Ascending aorta (tissue), 2 donors: ENCODE data around the gene SPTY2D1. TPM values are rescaled to one million over a fixed set of nuclear protein-coding genes. Genes with fewer than 3 reads are reported as not detected.
"Not testable (repeated sequence)": the region's sequence is repeated elsewhere in the genome, so short reads cannot be mapped to it uniquely, and the experiment has no call there.

Source experiments
- DNase-seq, 2 donors: peaks; one replicate each; pipeline ENCODE4 v3.0.0-alpha.2; 2019; ENCODE audit warnings: low spot score in 2 of 2
- H3K27ac ChIP-seq, 2 donors: fragments of 200-600 bp; sonication (generic); one replicate each; pipeline ENCODE4 v1.5.1; 2016 to 2017; ENCODE audit warnings: mild to moderate bottlenecking in 1 of 2
- H3K27me3 ChIP-seq: fragments of 200-600 bp; sonication (generic); one replicate; pipeline ENCODE4 v1.5.1; 2017
- H3K36me3 ChIP-seq, 2 donors: fragments of 200-600 bp; sonication (generic); one replicate each; pipeline ENCODE4 v1.5.1; 2016
- H3K4me1 ChIP-seq, 2 donors: fragments of 200-600 bp; sonication (generic); one replicate each; pipeline ENCODE4 v1.5.1; 2016 to 2017; ENCODE audit warnings: mild to moderate bottlenecking in 1 of 2
- H3K4me3 ChIP-seq, 2 donors: fragments of 200-600 bp; sonication (generic); one replicate each; pipeline ENCODE4 v1.5.1; 2016 to 2017; ENCODE audit warnings: mild to moderate bottlenecking in 1 of 2
- H3K9me3 ChIP-seq, 2 donors: fragments of 200-600 bp; sonication (generic); one replicate each; pipeline ENCODE4 v1.5.1; 2016
- intact Hi-C: fragments of 100-400 bp; cut with DNase I; formaldehyde crosslinking; loops from one replicate; pipeline ENCODE4 v1.15.1; 2023
- total RNA-seq: library from RNA; depleted of rRNA; stranded (reverse); fragments of >200 nt; gene quantifications from one replicate; pipeline ENCODE4 v1.1.0, GENCODE V29; 2016
- TF ChIP-seq, protein P1 (sequence below), 3 experiments: fragments of 200-600 bp in 2 of 3; fragments of 450-650 bp in 1 of 3; sonication (generic) in 2 of 3; IDR thresholded peaks; one replicate each; pipeline ENCODE4 v1.5.1; 2016 to 2019; ENCODE audit warnings: antibody characterized with exemption in 3 of 3, mild to moderate bottlenecking in 1 of 3, moderate library complexity in 1 of 3

Gene SPTY2D1
- total RNA-seq, 1 donor from 2014 or later: 7.8 TPM

DNA sequence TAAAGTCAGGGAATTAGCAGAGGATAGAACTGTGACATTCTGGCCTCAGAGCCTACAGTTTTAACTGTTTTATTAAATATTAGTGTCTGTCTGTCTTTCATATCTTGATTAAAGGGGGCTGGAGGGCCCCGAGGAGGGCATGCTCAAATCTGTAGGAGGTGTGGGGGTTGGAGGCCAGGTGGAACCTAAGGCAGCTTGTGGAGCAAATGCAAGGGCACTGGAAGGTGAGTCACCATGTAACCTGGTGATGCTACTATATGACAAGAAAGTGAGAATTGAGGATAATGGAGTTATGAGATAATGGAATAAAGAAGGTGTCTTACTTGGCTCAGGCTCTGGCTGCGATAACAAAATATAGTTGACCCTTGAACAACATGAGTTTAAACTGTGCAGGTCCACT lies 37.1 kb upstream of the SPTY2D1 start:
- H3K4me1 ChIP-seq: no peaks in the 10 kb centered on the region
- TF ChIP-seq, protein P1, sequence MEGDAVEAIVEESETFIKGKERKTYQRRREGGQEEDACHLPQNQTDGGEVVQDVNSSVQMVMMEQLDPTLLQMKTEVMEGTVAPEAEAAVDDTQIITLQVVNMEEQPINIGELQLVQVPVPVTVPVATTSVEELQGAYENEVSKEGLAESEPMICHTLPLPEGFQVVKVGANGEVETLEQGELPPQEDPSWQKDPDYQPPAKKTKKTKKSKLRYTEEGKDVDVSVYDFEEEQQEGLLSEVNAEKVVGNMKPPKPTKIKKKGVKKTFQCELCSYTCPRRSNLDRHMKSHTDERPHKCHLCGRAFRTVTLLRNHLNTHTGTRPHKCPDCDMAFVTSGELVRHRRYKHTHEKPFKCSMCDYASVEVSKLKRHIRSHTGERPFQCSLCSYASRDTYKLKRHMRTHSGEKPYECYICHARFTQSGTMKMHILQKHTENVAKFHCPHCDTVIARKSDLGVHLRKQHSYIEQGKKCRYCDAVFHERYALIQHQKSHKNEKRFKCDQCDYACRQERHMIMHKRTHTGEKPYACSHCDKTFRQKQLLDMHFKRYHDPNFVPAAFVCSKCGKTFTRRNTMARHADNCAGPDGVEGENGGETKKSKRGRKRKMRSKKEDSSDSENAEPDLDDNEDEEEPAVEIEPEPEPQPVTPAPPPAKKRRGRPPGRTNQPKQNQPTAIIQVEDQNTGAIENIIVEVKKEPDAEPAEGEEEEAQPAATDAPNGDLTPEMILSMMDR (IDR thresholded peaks at IDR 0.05): no peak

DNA sequence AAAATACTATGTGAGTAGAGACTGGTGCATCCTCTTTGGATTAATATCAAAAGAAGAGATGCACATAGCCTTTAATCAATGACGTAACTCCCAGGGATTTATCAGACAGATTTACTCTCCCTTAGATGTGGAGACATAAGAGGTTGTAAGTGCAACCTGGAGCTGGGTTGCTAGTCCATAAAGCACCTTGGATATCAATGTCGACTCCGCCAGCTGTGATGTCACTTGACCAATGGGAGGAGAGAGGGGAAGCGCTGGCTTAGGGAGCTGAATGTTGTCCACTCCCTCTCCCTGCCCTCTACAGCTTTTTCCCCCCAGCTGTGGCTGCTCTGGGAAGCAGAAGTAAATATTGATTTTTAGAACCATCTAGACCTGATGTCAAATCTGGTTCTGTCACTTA lies 35.6 kb upstream of the SPTY2D1 start:
- DNase-seq: no peak
- Histone ChIP-seq H3K4me3 (no peak overlapping the region), H3K4me1 (no peaks in the 10 kb centered on the region), H3K27ac (no peak overlapping the region), H3K27me3 (no peaks in the 10 kb centered on the region), H3K9me3 (no peaks in the 10 kb centered on the region), H3K36me3 (no peaks in the 10 kb centered on the region)
- intact Hi-C loops: no loop called here
- TF ChIP-seq, protein P1 (IDR thresholded peaks at IDR 0.05): no peak

More for the DNA sequence above, 37.1 kb upstream of the SPTY2D1 start:
- Histone ChIP-seq H3K9me3 (no peaks in the 10 kb centered on the region), H3K36me3 (no peaks in the 10 kb centered on the region), H3K27ac (no peak overlapping the region), H3K4me3 (no peak overlapping the region), H3K27me3 (no peaks in the 10 kb centered on the region)
- intact Hi-C loops: no loop called here
- no peak for DNase-seq

DNA sequence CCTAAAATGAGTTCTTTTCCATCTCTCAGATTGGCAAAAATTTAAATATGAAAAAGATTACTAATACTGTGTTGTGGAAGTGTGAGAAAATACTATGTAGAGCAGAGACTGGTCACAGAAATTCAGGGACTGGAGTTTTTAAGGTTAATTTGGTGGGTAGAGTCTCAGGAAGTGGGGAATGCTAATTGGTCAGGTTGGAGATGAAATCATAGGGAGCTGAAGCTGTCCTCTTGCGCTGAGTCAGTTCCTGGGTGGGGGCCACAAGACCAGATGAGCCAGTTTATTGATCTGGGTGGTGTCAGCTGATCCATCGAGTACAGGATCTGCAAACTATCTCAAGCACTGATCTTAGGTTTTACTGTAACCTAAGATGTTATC lies 35.1 kb upstream of the SPTY2D1 start:
- no peaks in the 10 kb centered on the region for H3K27me3 ChIP-seq
- no peaks in the 10 kb centered on the region for H3K9me3 ChIP-seq
- H3K36me3 ChIP-seq: no peaks in the 10 kb centered on the region
- intact Hi-C loops: no loop called here
- no peak for DNase-seq
- no peak overlapping the region for H3K4me3 ChIP-seq
- H3K4me1 ChIP-seq: no peaks in the 10 kb centered on the region
- TF ChIP-seq, protein P1 (IDR thresholded peaks at IDR 0.05): no peak
- H3K27ac ChIP-seq: no peak overlapping the region

DNA sequence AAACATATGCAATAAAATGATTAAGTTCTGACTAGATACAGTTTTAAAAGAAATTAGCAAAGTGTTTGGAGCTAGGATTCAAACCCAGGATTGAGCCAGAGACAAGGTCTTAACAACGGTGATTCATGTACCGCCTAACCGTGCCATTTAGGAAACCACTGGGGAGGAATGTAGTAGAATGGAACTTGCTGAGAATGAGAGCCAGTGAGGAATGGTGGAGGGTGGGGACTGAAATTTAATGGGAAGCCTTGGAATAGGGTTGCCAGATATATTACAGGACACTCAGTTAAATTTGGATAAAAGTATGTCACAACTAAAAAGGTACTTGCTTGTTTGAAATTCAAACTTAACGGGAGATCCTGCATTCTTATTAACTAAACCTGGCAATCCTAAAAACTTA lies 34.0 kb upstream of the SPTY2D1 start:
- intact Hi-C loops: no loop called here
- H3K4me1 ChIP-seq: no peaks in the 10 kb centered on the region
- TF ChIP-seq, protein P1 (IDR thresholded peaks at IDR 0.05): no peak
- no peaks in the 10 kb centered on the region for H3K36me3 ChIP-seq
- no peaks in the 10 kb centered on the region for H3K27me3 ChIP-seq
- no peak overlapping the region for H3K4me3 ChIP-seq
- DNase-seq: no peak
- H3K9me3 ChIP-seq: no peaks in the 10 kb centered on the region
- H3K27ac ChIP-seq: no peak overlapping the region

DNA sequence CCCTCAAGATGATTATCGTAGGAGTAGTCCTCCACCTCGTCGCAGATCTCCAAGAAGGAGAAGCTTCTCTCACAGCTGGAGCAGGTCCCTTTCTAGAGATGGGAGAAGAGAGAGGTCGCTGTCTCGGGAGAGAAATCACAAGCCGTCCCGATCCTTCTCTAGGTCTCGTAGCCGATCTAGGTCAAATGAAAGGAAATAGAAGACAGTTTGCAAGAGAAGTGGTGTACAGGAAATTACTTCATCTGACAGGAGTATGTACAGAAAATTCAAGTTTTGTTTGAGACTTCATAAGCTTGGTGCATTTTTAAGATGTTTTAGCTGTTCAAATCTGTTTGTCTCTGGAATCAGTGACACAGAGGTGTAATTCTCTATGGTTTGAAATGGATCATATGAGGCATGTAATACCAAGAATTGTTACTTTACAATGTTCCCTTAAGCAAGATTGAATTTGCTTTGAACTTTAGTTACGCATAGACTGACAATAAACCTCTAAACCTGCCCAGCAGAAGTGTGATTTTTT lies 31.3 kb upstream of the SPTY2D1 start:
- H3K4me3 ChIP-seq, H3K9me3 ChIP-seq, H3K27ac ChIP-seq, DNase-seq, H3K4me1 ChIP-seq, intact Hi-C loops, H3K36me3 ChIP-seq, H3K27me3 ChIP-seq: not testable (repeated sequence)

DNA sequence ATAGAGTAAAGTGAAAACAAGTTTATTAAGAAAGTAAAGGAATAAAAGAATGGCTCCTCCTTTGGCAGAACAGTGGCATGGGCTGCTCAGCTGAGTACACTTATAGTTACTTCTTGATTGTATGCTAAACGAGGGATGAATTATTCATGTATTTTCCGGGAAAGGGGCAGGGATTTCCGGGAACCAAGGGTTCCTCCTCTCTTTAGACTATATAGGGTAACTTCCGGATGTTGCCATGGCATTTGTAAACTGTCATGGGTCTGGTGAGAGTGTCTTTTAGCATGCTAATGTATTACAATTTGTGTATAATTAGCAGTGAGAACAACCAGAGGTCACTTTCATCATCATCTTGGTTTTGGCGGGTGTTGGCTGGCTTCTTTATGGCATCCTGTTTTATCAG lies 23.5 kb upstream of the SPTY2D1 start:
- Histone ChIP-seq H3K27me3 (no peaks in the 10 kb centered on the region), H3K9me3 (no peaks in the 10 kb centered on the region), H3K4me3 (no peak overlapping the region), H3K36me3 (no peaks in the 10 kb centered on the region), H3K27ac (no peak overlapping the region), H3K4me1 (no peaks in the 10 kb centered on the region)
- intact Hi-C loops: no loop called here
- TF ChIP-seq, protein P1 (IDR thresholded peaks at IDR 0.05): no peak
- DNase-seq: no peak
